Psoas muscle (tissue), 8 donors: ENCODE measurements around the gene TRIP10. TPM values are rescaled to one million over a fixed set of nuclear protein-coding genes. Genes with fewer than 3 reads are reported as not detected.
"Not testable (repeated sequence)": the region's sequence is repeated elsewhere in the genome, so short reads cannot be mapped to it uniquely, and the experiment has no call there.

Source experiments
- ATAC-seq, 4 donors: fragments of 200-7000 bp; cut with Tn5 transposase; one replicate each; pipeline ENCODE4 v1.9.1; 2020; ENCODE audit warnings: moderate library complexity in 3 of 4, mild to moderate bottlenecking in 2 of 4
- DNase-seq, 2 donors: peaks; one replicate each; pipeline ENCODE4 v3.0.0-alpha.2; 2020
- H3K27ac ChIP-seq: fragments of 200-600 bp; one replicate; pipeline ENCODE4 v1.8.0; 2022
- H3K27me3 ChIP-seq, 3 donors: fragments of 200-600 bp in 1 of 3; one replicate each; pipeline versions ENCODE4 v1.6.1 to v1.8.0; 2013 to 2022; ENCODE audit warnings: low read length in 2 of 3, mild to moderate bottlenecking in 2 of 3, moderate library complexity in 1 of 3; ENCODE audit not compliant: insufficient read depth in 3 of 3
- H3K36me3 ChIP-seq, 2 donors: fragments of 200-600 bp in 1 of 2; one replicate each; pipeline versions ENCODE4 v1.6.1 to v1.8.0; 2013 to 2022; ENCODE audit warnings: low read depth in 1 of 2, mild to moderate bottlenecking in 1 of 2, moderate library complexity in 1 of 2; ENCODE audit not compliant: insufficient read depth in 1 of 2
- H3K4me1 ChIP-seq: fragments of 200-600 bp; one replicate; pipeline ENCODE4 v1.8.0; 2022
- H3K4me3 ChIP-seq: fragments of 200-600 bp; one replicate; pipeline ENCODE4 v1.8.0; 2022; ENCODE audit warnings: mild to moderate bottlenecking
- H3K9me3 ChIP-seq: fragments of 200-600 bp; one replicate; pipeline ENCODE4 v1.8.0; 2022
- CTCF ChIP-seq: fragments of 200-600 bp; IDR thresholded peaks from one replicate; pipeline ENCODE4 v1.8.0; 2022; ENCODE audit warnings: antibody characterized with exemption
- WGBS, 3 donors: extraction: QIAGEN DNeasy Blood & Tissue Kit; methylation state at CpG; one replicate each; pipeline versions ENCODE4 v1.1.6 to v1.1.7; 2013; 5-methylcytosine and 5-hydroxymethylcytosine counted together
- intact Hi-C, 2 donors: fragments of 100-400 bp; cut with DNase I; formaldehyde crosslinking; loops; one replicate each; pipeline versions ENCODE4 v1.11.0 to v1.14.2; 2022
- polyA plus RNA-seq, 3 donors: library from polyadenylated mRNA; stranded (reverse); fragments of 200-250 nt; gene quantifications; one replicate each; pipeline ENCODE4 v1.2.3, GENCODE V29; 2013
- total RNA-seq, 4 donors: library from RNA; stranded (reverse); fragmentation: NEBNext Ultra II Directional in 2 of 4; extraction: Animal tissue kit (Norgen Biotek cat#: 25700) in 2 of 4; gene quantifications; one replicate each; pipeline versions ENCODE4 v1.2.1 to v1.2.4, GENCODE V29; 2021 to 2023
- donor health status: healthy with polysubstance abuse.
- donor health status: DM: no; HTN: no; CAD: no; lungs with moderate emphysema.
- donor health status: Bipolar disorder and iron deficiency.
- donor health status: healthy.
- donor health status: DM: yes; HTN: yes; CAD: no.
- donor health status: DM: no; HTN: no; CAD: no.
- donor health status: DM: no; HTN: no; CAD: no.
- donor health status: DM: yes; HTN: yes; CAD: no.

Gene TRIP10
- total and polyA plus RNA-seq, 7 donors = 104 to 297 (median 230) TPM

- H3K27me3 ChIP-seq = peaks cover 0 to 5% (median 0%) of the 10 kb centered on the region in 3 donors
- no peaks in the 10 kb centered on the region for H3K4me1 ChIP-seq
- peak overlapping the region; percentile 46 for H3K4me3 ChIP-seq
- TF ChIP-seq CTCF = no peak
- no peak overlapping the region for H3K27ac ChIP-seq
- intact Hi-C loops = loop anchor here in 1 of 2 donors (2.0 kb wide), 1 partner anchor 140 kb away; no protein-coding TSS in a partner anchor
- ATAC-seq (no peak), DNase-seq (no peak)
- 59 to 73% (median 65%) methylated on average over 12 to 14 of the region's 14 CpGs for WGBS, 3 donors
- H3K36me3 ChIP-seq = no peaks in the 10 kb centered on the region
- H3K9me3 ChIP-seq = no peaks in the 10 kb centered on the region
These were observed 33.4 kb downstream of the TRIP10 start for GRCh38 chr19:6772866-6773322.

- Histone ChIP-seq H3K27ac (no peak overlapping the region), H3K9me3 (no peaks in the 10 kb centered on the region), H3K4me3 (peak overlapping the region; percentile 46), H3K27me3 (peaks cover 0 to under 1% (median 0%) of the 10 kb centered on the region in 3 donors), H3K36me3 (no peaks in the 10 kb centered on the region), H3K4me1 (no peaks in the 10 kb centered on the region)
- 34 to 45% (median 39%) methylated on average over 8 of the region's 8 CpGs for WGBS, 3 donors
- intact Hi-C loops = loop anchor here in 1 of 2 donors (2.0 kb wide), 1 partner anchor 141 kb away; no protein-coding TSS in a partner anchor
- ATAC-seq (no peak), DNase-seq (peak in 1 of 2 donors; percentile 60)
- TF ChIP-seq CTCF = no peak
These were observed 33.9 kb downstream of the TRIP10 start for GRCh38 chr19:6773323-6773931.

- Histone ChIP-seq H3K36me3 (no peaks in the 10 kb centered on the region), H3K27ac (no peak overlapping the region), H3K27me3 (no peaks in the 10 kb centered on the region), H3K4me3 (no peak overlapping the region), H3K9me3 (no peaks in the 10 kb centered on the region), H3K4me1 (no peaks in the 10 kb centered on the region)
- intact Hi-C loops = no loop called here
- ATAC-seq (no peak), DNase-seq (no peak)
- no peak for TF ChIP-seq CTCF
- 61 to 70% (median 68%) methylated on average over 11 of the region's 11 CpGs for WGBS, 3 donors
These were observed 35.6 kb downstream of the TRIP10 start for GRCh38 chr19:6774821-6775707.

GRCh38 chr19:6776045-6776444 is 36.6 kb downstream of the TRIP10 start:
- H3K4me3 ChIP-seq, H3K36me3 ChIP-seq, H3K27ac ChIP-seq, intact Hi-C loops, H3K9me3 ChIP-seq, H3K27me3 ChIP-seq, ATAC-seq, DNase-seq, H3K4me1 ChIP-seq: not testable (repeated sequence)

GRCh38 chr19:6776999-6777398 is 37.5 kb downstream of the TRIP10 start:
- no peaks in the 10 kb centered on the region for H3K27me3 ChIP-seq
- H3K4me3 ChIP-seq = no peak overlapping the region
- no peaks in the 10 kb centered on the region for H3K36me3 ChIP-seq
- no peak for TF ChIP-seq CTCF
- intact Hi-C loops = no loop called here
- no peak for DNase-seq
- no peak overlapping the region for H3K27ac ChIP-seq
- WGBS, 3 donors = 89 to 92% (median 91%) methylated on average over 4 of the region's 4 CpGs
- no peaks in the 10 kb centered on the region for H3K4me1 ChIP-seq
- ATAC-seq = no peak
- H3K9me3 ChIP-seq = no peaks in the 10 kb centered on the region
